ENCODE data around the gene TSEN2.
"Not testable (repeated sequence)": the region's sequence is repeated elsewhere in the genome, so short reads cannot be mapped to it uniquely, and the experiment has no call there.

TSEN2 gene

DNA sequence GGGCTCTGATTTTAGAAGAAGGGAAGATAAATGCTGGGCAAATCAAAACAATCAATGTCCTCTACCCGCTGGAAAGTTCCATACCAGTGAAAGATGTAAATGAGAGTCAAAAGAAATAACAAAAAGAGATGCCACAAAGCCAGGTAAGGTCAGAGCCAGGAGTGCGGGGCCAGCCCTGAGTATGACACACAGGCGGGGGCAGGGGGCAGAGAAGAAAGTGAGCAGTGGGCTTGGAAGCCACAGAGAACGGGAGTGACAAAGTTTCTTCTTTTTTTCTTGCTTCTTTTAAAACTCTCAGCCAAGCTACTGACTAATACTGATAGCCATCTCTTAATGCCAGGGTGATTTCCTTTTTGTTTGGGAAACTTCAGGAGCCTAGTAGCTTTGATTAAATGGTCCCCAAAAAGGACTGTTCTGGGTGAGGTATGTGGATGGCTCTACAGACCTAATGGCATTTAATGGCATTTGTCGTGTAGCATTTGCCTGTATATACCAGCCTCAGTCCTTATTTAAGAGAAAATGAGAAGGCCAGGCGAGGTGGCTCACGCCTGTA lies 23.1 kb upstream of the TSEN2 start:
- no peak overlapping the region for H3K4me3 ChIP-seq (ENCODE audit: low read length)
- TF ChIP-seq ZNF274 (IDR thresholded peaks at IDR 0.05; ENCODE audit: low read depth, low read length) = no peak

DNA sequence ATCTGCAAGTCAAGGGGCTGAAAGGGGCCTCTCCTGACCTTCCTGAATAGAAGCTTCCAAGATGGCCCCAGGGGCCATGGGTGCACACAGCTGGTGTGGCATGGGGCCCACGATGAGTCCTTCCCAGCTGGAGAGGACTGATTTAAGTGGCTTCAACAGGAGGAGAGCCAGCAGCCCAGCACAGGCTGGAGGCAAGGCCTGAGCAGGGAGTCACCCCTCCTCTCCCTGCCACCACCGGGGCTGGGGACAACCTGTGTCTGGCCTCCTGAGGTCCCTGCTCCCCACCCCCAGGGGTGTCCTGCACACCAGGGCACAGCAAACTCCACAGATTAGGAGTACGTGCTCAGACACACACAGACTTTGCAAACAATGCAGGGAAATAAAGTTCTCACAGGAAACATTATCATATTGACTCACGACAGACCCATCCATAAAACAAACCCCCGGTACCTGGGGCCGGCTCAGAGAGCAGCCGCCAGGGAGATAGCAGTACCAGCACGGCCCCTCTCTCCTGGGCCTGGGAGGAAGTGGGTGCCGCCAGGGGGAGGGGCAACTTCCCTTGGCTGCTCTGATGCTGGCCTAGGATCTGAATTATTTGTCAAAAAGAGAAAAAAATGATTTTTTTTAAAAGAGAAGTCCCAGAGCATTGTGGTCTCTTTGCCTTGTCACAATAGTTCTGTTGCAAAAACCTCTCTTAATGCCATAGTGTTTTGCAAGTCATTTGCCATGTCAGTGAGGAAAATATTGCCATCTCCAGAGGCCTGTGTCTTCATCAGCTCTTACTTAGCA lies 21.9 kb upstream of the TSEN2 start:
- no peak for TF ChIP-seq ZNF274 (IDR thresholded peaks at IDR 0.05; ENCODE audit: low read depth, low read length)
- H3K4me3 ChIP-seq (ENCODE audit: low read length) = no peak overlapping the region

DNA sequence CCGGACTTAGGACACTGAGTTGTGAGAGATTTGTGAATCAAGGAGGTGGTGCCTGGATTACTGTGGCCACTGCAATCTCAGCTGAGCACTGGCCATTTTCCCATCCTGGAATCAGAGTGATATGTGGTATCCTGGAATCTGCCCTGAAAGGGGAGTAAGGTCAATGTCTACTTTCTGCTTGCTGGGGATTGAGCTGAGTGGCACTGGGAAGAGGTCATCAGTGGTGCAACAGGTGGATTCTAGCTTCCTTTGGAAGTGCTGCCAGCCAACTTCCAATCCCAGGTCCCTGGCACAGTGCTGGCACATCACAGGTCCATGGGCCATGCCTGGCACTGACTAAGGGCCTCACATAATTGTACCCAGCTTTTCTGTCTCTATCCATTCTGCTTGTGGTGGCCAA lies 20.6 kb upstream of the TSEN2 start:
- no peak for TF ChIP-seq ZNF274 (IDR thresholded peaks at IDR 0.05; ENCODE audit: low read depth, low read length)
- no peak overlapping the region for H3K4me3 ChIP-seq (ENCODE audit: low read length)

DNA sequence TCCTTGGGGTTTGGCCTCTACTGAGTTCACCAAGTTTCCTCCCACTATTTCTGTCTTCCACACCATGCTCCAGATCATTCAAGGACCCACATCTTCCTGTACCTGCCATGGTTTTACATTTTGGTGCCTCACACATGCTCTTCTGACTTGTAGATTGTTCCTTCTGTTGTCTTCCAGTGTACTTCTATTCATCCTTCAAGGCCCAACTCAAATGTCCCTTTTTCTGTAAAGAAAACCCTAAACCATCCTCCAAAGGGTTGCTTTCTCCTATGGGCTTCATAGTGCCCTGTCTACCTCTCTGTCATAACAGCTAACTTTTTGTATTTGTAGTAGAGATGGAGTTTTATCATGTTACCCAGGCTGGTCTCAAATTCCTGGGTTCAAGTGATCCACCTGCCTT lies 20.1 kb upstream of the TSEN2 start:
- H3K4me3 ChIP-seq (ENCODE audit: low read length) = no peak overlapping the region

DNA sequence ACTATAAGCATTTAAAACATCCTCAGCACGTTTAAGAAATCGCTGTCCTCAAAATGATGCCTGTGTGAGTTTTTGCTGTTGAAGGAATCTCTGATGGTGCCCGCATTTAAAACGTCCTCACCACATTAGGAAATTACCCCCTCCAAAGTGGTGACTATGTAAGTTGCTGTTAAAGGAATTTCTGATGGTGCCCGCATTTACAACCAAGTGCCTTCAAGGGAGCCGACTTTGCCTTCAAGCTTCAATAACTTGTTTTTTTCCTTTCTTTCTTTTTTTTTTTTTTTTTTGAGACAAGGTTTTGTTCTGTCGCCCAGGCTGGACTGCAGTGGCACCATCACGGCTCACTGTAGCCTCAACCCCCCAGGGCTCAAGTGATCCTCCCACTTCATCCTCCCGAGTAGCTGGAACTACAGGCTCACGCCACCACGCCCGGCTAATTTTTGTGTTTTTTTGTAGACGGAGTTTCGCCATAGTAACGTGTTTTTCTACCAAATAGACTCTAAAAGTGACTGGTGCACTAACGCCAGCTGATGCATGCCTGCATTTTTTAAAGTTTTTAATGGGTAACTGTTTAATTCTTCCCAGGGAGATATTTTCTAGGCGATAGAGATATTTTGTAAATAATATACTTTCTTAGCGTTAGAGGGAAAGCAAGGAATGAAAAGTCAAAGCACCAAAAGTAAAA lies 19.0 kb upstream of the TSEN2 start:
- no peak overlapping the region for H3K4me3 ChIP-seq (ENCODE audit: low read length)
- no peak for TF ChIP-seq ZNF274 (IDR thresholded peaks at IDR 0.05; ENCODE audit: low read depth, low read length)

More for the DNA sequence above, 20.1 kb upstream of the TSEN2 start:
- TF ChIP-seq ZNF274 (IDR thresholded peaks at IDR 0.05; ENCODE audit: low read depth, low read length) = no peak

DNA sequence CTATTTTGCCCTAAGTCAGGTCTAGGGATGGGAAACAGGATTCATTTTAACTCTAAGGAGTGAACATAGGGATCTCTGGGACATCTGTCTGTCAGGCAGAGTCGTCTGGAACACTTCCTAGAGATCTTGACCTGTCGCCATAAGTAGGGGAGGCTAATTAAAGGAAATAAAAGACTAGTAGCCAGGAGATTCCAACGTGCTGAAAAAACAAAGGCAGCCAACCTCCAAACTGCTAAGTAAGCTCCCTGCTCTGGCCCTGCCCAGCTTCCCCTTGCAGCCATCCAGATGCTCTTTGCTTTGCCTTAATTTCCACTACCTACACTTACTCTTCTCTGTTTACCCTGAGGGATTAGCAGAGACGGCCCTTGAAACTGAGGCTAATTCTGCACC lies 18.4 kb upstream of the TSEN2 start:
- no peak for TF ChIP-seq ZNF274 (IDR thresholded peaks at IDR 0.05; ENCODE audit: low read depth, low read length)
- no peak overlapping the region for H3K4me3 ChIP-seq (ENCODE audit: low read length)

DNA sequence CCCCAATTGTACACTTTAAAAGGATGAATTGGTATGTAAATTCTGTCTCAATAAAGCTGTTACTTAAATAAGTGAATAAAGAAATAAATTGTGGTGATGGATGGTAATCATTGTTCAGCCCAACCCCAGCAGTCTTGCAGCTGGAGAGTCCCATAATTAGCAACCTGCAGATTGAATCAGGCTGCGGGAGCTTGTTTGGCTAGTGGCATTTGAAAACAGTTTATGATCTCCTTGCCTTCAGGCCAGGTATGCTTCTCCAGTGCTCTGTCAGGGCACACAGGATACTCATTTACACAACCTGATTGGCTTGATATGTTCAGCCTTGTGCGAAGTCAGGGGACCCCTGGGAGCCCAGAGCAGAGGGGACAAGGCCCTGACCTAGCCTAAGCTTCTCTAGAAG lies 16.5 kb upstream of the TSEN2 start:
- no peak for TF ChIP-seq ZNF274 (IDR thresholded peaks at IDR 0.05; ENCODE audit: low read depth, low read length)
- H3K4me3 ChIP-seq (ENCODE audit: low read length) = no peak overlapping the region

DNA sequence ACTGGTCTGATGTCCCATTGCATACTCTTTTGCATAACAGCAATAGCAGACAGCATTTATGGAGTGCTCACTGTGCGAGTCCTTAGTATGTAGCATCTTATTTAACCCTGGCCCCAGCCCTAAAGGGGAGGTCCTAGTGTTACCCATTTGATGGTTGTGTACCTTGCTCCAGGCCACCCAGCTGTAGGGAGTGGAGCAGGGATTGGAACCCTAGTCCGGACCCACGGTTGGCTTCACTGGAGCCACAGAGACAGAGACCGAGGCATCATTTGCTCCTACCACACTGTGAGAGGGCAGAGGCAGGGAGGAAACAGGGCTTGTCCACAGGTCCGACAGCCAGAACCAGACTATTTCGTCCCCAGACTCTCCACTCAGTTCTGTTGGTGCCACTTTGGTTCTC lies 16.0 kb upstream of the TSEN2 start:
- no peak overlapping the region for H3K4me3 ChIP-seq (ENCODE audit: low read length)
- TF ChIP-seq ZNF274 (IDR thresholded peaks at IDR 0.05; ENCODE audit: low read depth, low read length) = no peak

DNA sequence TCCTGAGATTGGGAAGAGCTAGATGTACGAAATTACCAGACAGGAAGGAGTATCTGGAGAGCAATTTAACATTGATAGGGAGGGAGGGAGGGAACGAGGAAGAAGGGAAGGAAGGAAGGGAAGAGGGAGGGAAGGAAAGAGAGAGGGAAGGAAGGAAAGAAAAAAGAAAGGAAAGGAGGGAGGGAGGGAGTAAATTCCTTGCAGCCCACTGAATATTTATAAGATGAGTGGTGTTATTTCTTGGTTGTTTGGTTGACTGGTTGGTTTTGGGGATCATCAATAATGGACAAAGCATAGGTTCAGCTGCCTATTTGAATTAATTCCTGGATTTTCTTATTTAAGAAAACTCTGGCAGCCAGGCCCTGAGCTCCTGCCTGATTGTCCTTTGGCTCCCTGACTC lies 15.5 kb upstream of the TSEN2 start:
- no peak for TF ChIP-seq ZNF274 (IDR thresholded peaks at IDR 0.05; ENCODE audit: low read depth, low read length)
- H3K4me3 ChIP-seq (ENCODE audit: low read length) = no peak overlapping the region

DNA sequence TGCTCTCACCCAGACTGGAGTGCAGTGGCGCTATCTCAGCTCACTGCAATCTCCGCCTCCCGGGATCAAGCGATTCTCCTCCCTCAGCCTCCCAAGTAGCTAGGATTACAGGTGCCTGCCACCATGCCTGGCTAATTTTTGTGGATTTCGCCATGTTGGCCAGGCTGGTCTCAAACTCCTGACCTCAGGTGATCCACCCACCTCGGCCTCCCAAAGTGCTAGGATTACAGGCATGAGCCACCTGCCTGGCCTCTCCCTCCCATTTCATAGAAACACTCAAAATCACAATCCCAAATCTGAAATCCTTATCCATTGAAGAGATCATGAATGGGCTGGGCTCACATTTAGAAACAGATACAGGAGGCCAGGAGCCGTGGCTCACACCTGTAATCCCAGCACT lies 15.1 kb upstream of the TSEN2 start:
- H3K4me3 ChIP-seq (ENCODE audit: low read length) = not testable (repeated sequence)

DNA sequence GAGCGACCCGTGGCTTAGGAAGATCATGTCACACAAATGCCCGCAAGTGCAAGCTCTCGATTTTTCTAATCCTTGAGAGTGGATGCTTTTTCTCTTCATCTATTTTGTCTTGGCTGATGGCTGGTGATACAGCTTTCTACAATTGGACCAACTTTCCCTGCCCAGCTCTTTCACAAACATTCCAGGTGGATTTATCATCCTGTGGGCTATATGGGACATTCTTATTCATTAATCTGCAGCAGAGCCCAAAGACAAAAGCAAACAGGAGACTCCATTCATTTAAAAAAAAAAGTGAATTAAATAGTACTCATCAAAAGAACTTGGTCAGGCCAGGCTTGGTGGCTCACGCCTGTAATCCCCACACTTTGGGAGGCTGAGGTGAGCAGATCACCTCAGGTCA lies 14.2 kb upstream of the TSEN2 start:
- TF ChIP-seq ZNF274 (IDR thresholded peaks at IDR 0.05; ENCODE audit: low read depth, low read length) = no peak
- no peak overlapping the region for H3K4me3 ChIP-seq (ENCODE audit: low read length)

DNA sequence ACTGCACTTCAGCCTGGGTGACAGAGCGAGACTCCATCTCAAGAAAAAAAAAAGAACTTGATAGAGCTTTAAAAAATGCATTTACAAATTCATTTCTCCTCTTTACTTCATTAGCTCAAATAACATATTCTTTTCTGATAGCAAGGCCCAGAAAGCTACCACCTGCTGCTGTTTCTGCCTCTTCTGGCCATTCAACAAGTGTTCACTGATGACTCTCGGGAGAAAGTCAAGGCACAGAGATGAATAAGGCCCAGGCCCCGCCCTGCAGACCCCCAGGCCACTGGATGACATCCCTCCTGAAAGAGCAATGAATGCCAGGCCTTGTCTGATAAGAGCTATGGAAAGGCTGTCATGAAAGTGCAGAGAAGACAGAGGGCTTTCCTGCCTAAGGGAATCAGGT lies 13.6 kb upstream of the TSEN2 start:
- H3K4me3 ChIP-seq (ENCODE audit: low read length) = no peak overlapping the region

DNA sequence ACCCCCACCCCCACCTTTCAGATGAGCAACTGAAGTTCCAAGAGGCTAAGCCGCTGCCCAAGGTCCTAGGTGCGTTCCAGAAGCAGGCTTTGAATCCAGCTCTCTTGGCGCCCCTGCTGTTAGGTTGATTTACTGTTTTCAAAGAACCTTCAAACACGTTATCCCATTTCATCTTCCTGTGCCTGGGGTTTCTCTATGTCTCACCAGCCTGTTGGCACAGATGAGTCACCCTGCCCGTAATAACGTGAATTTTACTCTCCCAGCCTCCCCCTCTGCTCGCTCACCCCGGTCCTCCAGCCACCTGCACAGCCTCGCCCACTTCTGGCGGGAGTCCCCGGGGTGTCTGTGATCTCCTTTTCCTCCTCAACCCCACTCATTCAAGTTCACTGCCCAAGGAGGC lies 13.0 kb upstream of the TSEN2 start:
- no peak overlapping the region for H3K4me3 ChIP-seq (ENCODE audit: low read length)
- no peak for TF ChIP-seq ZNF274 (IDR thresholded peaks at IDR 0.05; ENCODE audit: low read depth, low read length)

More for the DNA sequence above, 13.6 kb upstream of the TSEN2 start:
- TF ChIP-seq ZNF274 (IDR thresholded peaks at IDR 0.05; ENCODE audit: low read depth, low read length) = no peak

DNA sequence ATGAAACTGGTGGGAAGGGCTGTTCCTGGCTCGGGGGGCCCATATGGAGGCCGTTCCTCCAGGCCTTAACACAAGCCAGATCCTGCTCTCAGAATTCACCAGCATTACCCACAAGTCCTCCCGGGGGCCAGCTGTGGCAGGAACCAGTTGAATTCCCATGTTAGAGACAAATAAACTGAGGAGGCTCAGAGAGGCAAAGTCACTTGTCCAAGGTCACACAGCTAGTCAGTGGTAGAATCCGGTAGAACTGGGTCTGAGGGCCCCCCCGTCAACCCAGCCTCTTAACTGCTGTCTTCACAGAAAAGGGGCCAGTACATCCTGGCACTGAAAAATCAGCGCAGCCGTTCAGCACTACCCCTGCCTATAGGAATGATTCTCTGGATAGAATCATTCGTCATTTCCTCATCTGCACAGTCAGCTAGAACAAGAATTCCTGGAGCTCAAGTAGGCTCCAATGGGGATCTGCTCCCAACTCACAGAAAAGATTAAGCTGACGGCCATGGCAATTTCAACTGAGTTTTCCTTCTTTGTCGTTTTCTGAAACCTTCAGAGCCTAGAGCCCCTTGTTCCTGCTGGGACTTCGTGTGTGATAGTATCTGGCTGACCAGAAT lies 12.2 kb upstream of the TSEN2 start:
- TF ChIP-seq ZNF274 (IDR thresholded peaks at IDR 0.05; ENCODE audit: low read depth, low read length) = no peak
- no peak overlapping the region for H3K4me3 ChIP-seq (ENCODE audit: low read length)

DNA sequence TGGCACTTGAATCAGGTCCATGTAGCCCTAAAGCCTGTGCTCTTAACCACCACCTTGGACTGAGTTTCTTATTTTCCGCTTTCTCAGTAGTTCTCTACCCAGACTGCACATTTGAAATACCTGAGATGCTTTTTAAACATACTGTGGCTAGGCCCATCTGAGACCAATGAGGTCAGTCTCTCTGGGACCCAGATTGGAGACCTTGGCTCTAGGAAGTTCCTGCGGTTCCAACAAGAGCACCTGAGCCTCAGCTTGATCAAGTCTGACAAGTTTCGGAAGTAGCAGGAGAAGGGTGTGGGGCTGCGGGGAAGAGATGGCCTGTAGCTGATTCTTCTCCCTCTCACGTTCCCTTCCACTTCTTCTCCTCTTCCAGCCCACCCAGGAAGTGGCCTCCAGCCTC lies 11.5 kb upstream of the TSEN2 start:
- H3K4me3 ChIP-seq (ENCODE audit: low read length) = no peak overlapping the region
- no peak for TF ChIP-seq ZNF274 (IDR thresholded peaks at IDR 0.05; ENCODE audit: low read depth, low read length)

All from GM08714 (cell line).